HT1080 (cell line): Measurements from ENCODE around the gene TRAF3. TPM values are rescaled to one million over a fixed set of nuclear protein-coding genes. Genes with fewer than 3 reads are reported as not detected.
"Not testable (repeated sequence)": the region's sequence is repeated elsewhere in the genome, so short reads cannot be mapped to it uniquely, and the experiment has no call there.

Experiments
- DNase-seq: peaks from one replicate; pipeline ENCODE4 v3.0.0-alpha.2; 2015; ENCODE audit warnings: low read depth
- total RNA-seq: library from RNA; depleted of rRNA; stranded (reverse); fragments of >200 nt; shearing (Covaris generic); gene quantifications from 2 replicates; pipeline ENCODE4 v1.2.3, GENCODE V29; 2014

Gene TRAF3
- total RNA-seq, 1 experiment from 2014 or later, result 24.0 TPM

GRCh38 chr14:102918438-102918837, 141.2 kb downstream of the TRAF3 start:
- no peak for DNase-seq

- no peak for DNase-seq
Observed at GRCh38 chr14:102920273-102920997, 143.2 kb downstream of the TRAF3 start.

GRCh38 chr14:102920998-102921304, 143.7 kb downstream of the TRAF3 start:
- no peak for DNase-seq

DNA sequence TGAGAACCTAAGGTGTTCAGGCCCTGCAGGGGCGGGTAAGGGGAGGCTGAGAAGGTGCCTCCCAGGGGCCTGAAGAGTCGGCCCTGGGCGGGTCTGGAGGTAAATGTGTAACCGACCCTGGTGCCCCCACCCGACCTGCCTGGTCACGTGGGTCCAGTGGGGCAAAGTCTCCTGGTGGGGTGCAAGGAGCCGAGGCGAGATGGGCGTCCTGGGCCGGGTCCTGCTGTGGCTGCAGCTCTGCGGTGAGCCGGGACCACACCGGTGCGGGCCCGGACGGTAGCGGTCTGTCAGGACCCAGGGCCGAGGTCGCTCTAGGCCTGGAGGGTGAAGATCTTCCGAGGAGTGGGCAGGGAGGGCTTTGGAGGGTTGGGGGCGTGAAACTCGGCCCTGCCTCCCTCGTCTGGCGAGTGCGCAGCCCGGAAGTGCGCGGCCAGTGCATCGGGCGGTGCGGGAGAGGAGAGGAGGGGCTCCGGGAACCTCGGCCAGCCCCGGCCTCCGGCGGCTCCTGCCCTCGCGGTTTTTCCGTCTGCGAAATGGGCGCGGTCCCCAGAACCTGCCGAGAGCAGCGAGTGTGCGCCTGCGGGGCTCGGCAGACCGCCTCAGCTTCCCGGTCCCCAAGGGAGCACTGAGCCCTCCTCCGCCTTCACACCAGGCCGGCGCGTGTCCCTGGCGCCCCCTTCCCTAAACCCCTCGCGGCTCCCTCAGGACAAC, 145.4 kb downstream of the TRAF3 start, which contains the start of gene AMN:
TSS of gene AMN (plus strand) at position 174 of the 711 bp plus-strand sequence. CDS start at position 200, 26 bp downstream.
- DNase-seq, result no peak

DNA sequence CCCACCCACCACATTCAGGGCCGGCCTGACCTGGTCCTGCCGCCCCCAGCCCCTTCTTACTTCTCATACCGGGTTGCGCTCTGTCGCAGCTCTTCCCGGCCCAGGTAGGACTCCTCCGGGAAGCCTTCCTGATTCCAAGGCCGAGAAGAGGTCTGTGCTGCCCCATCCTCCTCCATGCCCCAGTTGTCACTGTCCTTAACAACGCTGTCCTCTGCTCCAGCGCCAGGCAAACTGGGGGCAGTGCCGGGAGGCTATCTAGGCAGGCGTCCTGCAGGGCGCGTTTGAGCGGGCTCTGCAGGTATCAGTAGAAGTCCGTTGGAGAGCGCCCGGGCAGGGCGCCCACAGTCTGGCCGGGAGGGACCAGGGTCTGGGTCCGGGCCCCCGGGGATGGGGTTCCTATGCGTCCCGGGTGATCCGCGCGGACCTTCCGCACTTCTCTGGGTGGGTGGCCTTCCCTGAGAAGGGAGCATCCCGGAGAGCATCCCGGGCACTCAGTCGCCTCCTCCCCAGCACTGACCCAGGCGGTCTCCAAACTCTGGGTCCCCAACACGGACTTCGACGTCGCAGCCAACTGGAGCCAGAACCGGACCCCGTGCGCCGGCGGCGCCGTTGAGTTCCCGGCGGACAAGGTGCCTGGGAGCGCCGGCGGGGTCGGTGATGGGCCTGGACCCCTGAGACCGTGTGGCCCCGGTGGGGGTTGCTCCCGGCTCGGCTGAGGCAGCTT, 146.1 kb downstream of the TRAF3 start:
- DNase-seq, result no peak

DNA sequence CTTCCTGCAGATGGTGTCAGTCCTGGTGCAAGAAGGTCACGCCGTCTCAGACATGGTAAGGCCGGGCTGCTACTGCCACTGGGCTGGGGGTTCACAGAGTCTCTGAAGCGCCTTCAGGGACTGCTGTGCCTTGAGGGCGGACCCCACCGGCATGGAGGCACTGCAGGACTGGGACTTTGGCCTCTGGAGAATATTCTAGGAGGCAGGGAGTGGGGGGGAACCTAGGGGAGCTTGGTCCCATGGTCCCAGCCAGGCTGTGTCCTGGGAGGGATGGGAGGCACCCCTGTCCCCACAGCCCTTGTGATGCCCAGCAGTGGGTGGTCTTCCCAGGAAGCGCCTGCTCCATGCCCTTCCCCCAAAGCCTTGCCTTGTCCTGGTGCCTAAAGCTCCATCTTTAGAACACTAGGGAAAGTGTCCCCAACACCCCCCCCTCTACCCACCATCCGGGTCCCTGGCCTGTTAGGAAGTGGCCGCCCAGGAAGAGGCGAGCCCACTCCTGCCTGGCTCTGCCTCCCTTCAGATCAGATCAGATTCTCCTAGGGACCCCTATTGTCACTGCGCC, 146.8 kb downstream of the TRAF3 start:
- no peak for DNase-seq

DNA sequence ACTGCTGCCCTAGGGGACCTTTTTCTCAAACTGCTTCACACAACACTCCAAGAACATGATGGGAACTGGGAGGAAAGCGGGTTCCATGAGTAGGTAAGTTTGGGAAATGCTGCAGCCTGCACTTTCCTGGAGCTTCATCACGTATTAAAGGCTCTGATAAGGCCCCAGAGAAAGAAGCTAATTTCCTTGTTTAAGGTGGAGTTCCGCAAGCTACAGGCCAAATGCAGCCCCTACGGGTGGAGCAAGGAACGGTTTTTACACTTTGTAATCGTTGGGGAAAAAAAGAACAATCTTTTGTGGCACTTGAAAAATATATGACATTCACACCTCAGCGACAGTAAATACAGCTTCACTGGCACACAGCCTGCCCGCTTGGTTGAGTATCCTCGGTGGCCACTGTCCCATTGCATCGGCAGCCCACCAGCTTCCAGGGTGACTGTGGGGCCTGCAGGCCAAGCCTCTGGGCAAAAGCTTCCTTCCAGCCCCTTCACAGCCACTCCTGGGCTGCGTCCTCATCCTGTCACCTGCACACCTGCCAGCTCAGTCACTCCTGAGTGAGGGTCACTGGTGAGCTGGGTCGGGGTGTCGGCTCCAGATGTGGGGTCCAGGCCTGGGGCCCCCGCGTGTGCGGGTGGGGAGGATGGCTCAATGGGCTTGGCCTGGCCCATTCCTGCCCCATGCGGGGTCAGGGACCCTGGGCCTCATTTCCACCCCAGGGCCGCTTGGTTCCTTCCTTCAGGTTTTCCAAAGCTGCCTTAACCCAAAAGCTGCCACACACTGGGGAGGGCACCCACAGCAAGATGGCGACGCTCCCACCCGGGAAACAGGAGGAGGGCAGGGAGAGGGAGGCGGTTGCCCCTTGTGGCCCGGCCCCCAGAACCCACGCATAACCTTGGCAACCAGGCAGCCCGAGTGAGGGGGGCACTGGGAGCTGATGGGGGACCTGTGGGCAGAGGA, 147.7 kb downstream of the TRAF3 start:
- DNase-seq, result no peak

DNA sequence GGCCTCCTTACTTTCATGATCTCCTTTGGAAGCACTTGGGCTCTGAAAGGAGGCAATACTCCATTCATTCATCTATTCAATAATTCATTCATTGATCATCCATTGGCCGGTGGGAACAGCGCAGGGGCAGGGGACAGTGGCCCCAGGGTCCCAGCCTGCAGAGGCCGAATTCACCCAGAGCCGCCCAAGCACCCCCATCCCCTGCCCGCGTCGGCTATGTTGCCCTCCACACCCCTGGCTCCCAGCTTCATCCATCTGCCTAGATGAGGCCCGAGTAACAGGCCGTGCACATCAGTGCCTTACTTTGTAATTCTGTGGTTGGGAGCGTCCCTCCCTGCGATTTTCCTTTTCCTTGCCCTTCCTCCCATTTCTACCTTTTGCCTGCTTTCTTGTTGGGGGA, 148.4 kb downstream of the TRAF3 start:
- DNase-seq, result no peak

DNA sequence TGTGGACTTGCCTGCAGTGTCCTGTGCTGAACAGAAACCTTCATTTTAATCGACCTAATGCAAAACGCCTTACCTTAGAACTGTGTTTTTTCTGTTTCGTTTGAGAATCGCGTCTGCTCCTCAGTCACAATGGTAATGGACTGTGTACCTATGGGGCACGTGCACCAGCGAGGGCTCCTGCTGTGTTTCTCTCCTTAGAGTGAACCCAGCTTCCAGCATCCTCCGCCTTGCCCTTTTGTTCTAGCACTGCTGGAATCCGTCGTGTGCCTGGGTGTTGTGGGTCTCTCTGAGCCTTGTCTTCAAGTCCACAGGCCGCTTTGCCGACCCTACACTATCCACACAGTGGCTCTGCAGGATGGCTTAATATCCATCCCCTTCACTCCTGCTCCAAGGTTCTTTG, 148.9 kb downstream of the TRAF3 start:
- no peak for DNase-seq

GRCh38 chr14:102926840-102927239, 149.6 kb downstream of the TRAF3 start:
- not testable (repeated sequence) for DNase-seq

GRCh38 chr14:102927346-102927877, 150.2 kb downstream of the TRAF3 start:
- DNase-seq, result no peak

- DNase-seq, result no peak
Observed at GRCh38 chr14:102927878-102928411, 150.7 kb downstream of the TRAF3 start.

DNA sequence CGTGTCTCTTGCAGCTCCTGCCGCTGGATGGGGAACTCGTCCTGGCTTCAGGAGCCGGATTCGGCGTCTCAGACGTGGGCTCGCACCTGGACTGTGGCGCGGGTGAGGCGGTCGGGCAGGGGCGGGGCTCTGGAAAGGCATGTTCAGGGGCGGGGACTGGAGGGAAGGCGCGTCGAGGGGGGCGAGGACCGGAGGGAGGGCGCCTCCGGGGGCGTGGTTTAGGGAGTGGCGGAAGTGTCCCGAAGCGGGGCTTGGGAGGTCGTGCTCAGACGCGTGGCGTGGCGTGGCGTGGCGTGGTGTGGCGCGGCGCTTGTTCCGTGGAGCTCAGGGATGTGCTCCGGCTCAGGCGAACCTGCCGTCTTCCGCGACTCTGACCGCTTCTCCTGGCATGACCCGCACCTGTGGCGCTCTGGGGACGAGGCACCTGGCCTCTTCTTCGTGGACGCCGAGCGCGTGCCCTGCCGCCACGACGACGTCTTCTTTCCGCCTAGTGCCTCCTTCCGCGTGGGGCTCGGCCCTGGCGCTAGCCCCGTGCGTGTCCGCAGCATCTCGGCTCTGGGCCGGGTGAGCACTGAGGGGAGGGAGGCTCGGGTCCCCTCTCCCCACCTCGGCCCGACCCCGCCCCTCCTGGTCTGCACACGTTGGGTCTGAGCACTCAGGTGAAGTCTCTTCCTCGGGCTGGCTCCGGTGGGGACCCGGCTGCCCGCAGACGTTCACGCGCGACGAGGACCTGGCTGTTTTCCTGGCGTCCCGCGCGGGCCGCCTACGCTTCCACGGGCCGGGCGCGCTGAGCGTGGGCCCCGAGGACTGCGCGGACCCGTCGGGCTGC, 151.4 kb downstream of the TRAF3 start:
- no peak for DNase-seq

GRCh38 chr14:102929241-102930137, 152.2 kb downstream of the TRAF3 start:
- no peak for DNase-seq

DNA sequence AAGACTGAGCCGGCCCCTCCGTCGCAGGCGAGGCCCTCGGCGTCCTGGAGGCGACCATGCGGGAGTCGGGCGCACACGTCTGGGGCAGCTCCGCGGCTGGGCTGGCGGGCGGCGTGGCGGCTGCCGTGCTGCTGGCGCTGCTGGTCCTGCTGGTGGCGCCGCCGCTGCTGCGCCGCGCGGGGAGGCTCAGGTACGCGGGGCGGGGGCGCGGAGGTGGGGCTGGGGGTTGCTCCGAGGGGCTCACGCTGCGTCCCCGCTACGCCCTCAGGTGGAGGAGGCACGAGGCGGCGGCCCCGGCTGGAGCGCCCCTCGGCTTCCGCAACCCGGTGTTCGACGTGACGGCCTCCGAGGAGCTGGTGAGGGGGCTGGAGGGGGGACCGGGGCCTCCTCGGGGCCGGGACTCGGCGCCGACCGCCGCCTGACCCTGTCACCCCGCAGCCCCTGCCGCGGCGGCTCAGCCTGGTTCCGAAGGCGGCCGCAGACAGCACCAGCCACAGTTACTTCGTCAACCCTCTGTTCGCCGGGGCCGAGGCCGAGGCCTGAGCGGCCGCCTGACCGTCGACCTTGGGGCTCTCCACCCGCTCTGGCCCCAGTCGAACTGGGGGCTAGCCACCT, 153.0 kb downstream of the TRAF3 start:
- no peak for DNase-seq

DNA sequence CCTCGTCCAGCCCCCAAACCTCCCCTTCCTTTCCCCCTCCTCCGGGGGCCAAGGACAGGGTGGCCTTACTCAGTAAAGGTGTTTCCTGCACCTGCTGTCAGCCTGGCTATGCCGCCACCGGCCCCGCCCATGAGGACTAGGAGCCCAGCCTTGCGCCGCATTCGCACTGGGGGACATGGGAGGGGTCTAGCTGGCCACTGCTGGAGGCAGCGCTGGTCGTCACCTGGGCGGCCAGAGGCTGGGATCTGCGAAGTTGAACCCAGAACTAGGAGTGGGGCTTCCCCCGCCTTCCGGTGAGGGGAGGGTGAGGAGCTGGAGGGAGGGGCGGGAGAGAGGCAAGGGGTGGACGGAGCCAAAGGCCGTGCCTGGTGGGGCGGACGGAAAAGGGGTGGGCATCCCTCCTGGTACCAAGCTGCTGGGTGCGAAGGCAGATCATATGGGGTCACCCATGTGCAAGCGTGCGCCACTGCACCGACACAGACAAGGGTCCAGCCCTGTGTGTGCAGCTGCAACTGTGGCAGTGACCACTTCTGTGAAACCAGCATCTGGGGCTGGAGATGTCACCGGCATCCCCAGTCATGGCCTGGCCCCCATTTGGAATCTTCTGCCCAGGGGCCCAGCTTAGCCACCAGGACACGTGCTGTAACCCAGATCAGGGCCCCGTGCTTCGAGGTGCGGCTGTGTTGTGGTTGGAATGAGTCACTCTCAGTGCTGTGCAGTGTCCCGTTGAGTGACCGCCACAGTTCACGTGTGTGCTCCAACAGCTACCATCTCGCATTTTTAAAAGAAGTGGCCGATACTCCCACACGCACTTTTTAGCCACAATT, 153.7 kb downstream of the TRAF3 start:
- peak; percentile 23 for DNase-seq
